H1 (cell line): ENCODE results near the gene VSIR. TPM values are rescaled to one million over a fixed set of nuclear protein-coding genes. Genes with fewer than 3 reads are reported as not detected.

Experiments
- HDAC6 ChIP-seq: IDR thresholded peaks from one replicate; pipeline ENCODE4 v1.7.1; 2012; ENCODE audit warnings: low read depth, mild to moderate bottlenecking, inconsistent platforms, low read length, moderate library complexity
- polyA plus RNA-seq, 7 experiments: library from polyadenylated mRNA; depleted of rRNA in 3 of 7; stranded (reverse) in 5 of 7; unstranded in 2 of 7; fragments of >200 nt in 5 of 7; fragments of 200-250 nt in 2 of 7; gene quantifications; 1 replicate in 5 of 7; 2 replicates in 1 of 7; 4 replicates in 1 of 7; pipeline versions ENCODE4 v1.2.1 to v1.2.3, GENCODE V29; 2011 to 2013; ENCODE audit warnings: missing spikeins in 2 of 7, mixed read lengths in 2 of 7
- total RNA-seq: library from RNA; stranded (reverse); fragmentation: NEBNext Ultra II Directional; extraction: Animal tissue kit (Norgen Biotek cat#: 25700); gene quantifications from 2 replicates; pipeline ENCODE4 v1.2.1, GENCODE V29; 2021

The VSIR gene
- total and polyA plus RNA-seq, 2 of the 8 experiments (the other 6 are each of a cell fraction or from before 2014, with no cell fraction given) = 0.33 TPM; not detected in 1

GRCh38 chr10:71765906-71766716 lies 7.2 kb downstream of the VSIR start (continued):
- no peak for TF ChIP-seq HDAC6
